Panc1 (cell line): ENCODE data around the gene TSKS. TPM values are rescaled to one million over a fixed set of nuclear protein-coding genes. Genes with fewer than 3 reads are reported as not detected.

ENCODE experiments used
- ATAC-seq: fragments of 200-7000 bp; cut with Tn5 transposase; 2 replicates; pipeline ENCODE4 v1.9.1; 2020; ENCODE audit warnings: mild to moderate bottlenecking, moderate library complexity
- BruUV-seq: library from RNA; stranded (reverse); fragments of 400-500 nt; replicated peaks from 2 replicates; lab custom pipeline; 2021; lab: Mats Ljungman, UMichigan
- CTCF ChIA-PET: fragments of 300-600 bp; sonication (Branson Sonifier 250); formaldehyde crosslinking; loops from one replicate; lab custom pipeline; 2022; ENCODE audit warnings: antibody characterized with exemption; lab: Charles Lee
- POLR2A ChIA-PET: fragments of 300-600 bp; sonication (Branson Sonifier 250); formaldehyde crosslinking; loops from one replicate; lab custom pipeline; 2022; ENCODE audit warnings: antibody characterized with exemption; lab: Charles Lee
- DNase-seq: peaks from one replicate; pipeline ENCODE4 v3.0.0-alpha.2; 2010; ENCODE audit warnings: low read depth, low spot score
- H3K27ac ChIP-seq: 2 replicates; pipeline ENCODE4 v1.5.1; 2011; ENCODE audit warnings: mild to moderate bottlenecking, low read length, inconsistent platforms
- H3K27me3 ChIP-seq: fragments of 200-500 bp; sonication (Bioruptor generic); 2 replicates; pipeline ENCODE4 v1.6.0; 2014; ENCODE audit warnings: low read length, inconsistent platforms; ENCODE audit not compliant: control insufficient read depth, insufficient read depth
- H3K36me3 ChIP-seq: fragments of 200-500 bp; sonication (Bioruptor generic); 2 replicates; pipeline ENCODE4 v1.5.1; 2014; ENCODE audit warnings: inconsistent platforms, mild to moderate bottlenecking, low read length, moderate library complexity; ENCODE audit not compliant: control insufficient read depth, insufficient read depth
- H3K4me1 ChIP-seq: 2 replicates; pipeline ENCODE4 v1.5.1; 2011; ENCODE audit warnings: inconsistent platforms, mild to moderate bottlenecking, low read length, moderate library complexity; ENCODE audit not compliant: control insufficient read depth, insufficient read depth
- H3K4me3 ChIP-seq, 2 experiments: 2 replicates each; pipeline ENCODE4 v1.5.1; 2011 to 2012; ENCODE audit warnings: low read depth in 2 of 2, low read length in 2 of 2, mild to moderate bottlenecking in 2 of 2, inconsistent platforms in 1 of 2, moderate library complexity in 1 of 2
- H3K9me3 ChIP-seq: fragments of 200-500 bp; sonication (Bioruptor generic); 2 replicates; pipeline ENCODE4 v1.5.1; 2014; ENCODE audit warnings: low read depth, mild to moderate bottlenecking, inconsistent platforms, low read length, moderate library complexity; ENCODE audit not compliant: control insufficient read depth, insufficient read depth
- POLR2AphosphoS5 ChIP-seq: IDR thresholded peaks from 2 replicates; pipeline ENCODE4 v1.6.1; 2012; ENCODE audit warnings: mild to moderate bottlenecking, low read depth, low read length, moderate library complexity
- REST ChIP-seq, 2 experiments: IDR thresholded peaks; 2 replicates each; pipeline ENCODE4 v1.6.1; 2011 to 2012; ENCODE audit warnings: low read depth in 2 of 2, control low read depth in 1 of 2, low read length in 1 of 2, mild to moderate bottlenecking in 1 of 2, moderate library complexity in 1 of 2; ENCODE audit not compliant: insufficient read depth in 1 of 2
- SIN3A ChIP-seq: IDR thresholded peaks from 2 replicates; pipeline ENCODE4 v1.6.1; 2012; ENCODE audit warnings: low read depth, mild to moderate bottlenecking, low read length, moderate library complexity, borderline replicate concordance; ENCODE audit not compliant: insufficient read depth
- TCF7L2 ChIP-seq: IDR thresholded peaks from 2 replicates; pipeline ENCODE4 v1.6.1; 2011; ENCODE audit warnings: mild to moderate bottlenecking, low read depth, low read length, inconsistent platforms
- in situ Hi-C: cut with HindIII; loops from 2 replicates; pipeline ENCODE4 v1.10.0; 2016; ENCODE audit warnings: low sequenced_read_pairs, low pct_unique_long_range_greater_than_20kb
- intact Hi-C: fragments of 100-400 bp; cut with micrococcal nuclease; formaldehyde crosslinking; loops from one replicate; pipeline ENCODE4 v1.10.0; 2022; ENCODE audit not compliant: unreplicated experiment
- total RNA-seq: library from RNA; stranded (reverse); gene quantifications from one replicate; pipeline ENCODE4 v1.2.1, GENCODE V29; 2021; ENCODE audit not compliant: unreplicated experiment
- TF ChIP-seq, protein P1 (sequence below): fragments of 450-650 bp; IDR thresholded peaks from 2 replicates; pipeline ENCODE4 v1.5.1; 2017; ENCODE audit warnings: mild to moderate bottlenecking

Gene TSKS
- total RNA-seq, 1 experiment from 2014 or later = not detected

DNA sequence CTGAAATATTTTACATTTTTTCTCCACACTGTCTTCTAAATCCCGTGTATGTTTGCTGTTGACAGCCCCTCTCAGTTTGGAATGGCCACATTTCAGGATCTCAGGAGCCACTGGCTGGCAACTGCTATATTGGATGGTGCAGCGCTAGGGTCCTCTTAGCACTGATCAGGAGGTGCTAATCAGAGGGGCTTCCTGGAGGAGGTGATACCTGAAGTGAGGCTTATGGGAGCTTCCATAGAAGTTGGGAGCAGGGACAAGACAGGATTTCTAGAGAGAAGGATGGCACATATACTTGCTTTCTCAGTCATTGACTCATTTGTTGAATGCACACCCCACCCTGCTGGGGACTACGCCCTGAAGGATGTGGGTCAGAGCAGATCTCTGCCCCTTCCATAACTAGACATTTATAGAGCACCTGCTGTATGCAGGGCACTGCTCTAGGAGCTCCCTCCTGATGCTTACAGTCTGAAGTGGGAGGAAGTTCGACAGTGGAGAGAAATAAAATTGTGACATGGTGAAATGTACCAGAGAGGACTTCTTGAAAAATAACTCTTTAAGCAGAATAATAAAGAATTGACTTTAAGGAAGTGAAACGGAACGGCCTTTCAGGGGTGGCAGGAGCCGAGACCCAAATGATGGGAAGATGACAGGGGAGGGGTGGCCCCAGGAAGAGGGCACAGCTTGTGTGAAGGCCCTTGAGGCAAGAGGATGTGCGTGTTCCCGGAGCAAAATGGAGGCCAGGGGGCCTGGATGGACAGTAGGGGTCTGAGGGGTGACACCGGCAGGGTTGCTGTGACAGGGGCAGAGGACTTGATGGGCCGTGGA is 16.8 kb upstream of the TSKS start:
- intact Hi-C loops = no loop called here
- in situ Hi-C loops = no loop called here
- ATAC-seq = no peak
- ChIA-PET POLR2A (no interaction called here), CTCF (no interaction called here)
- Histone ChIP-seq H3K36me3 (no peaks in the 10 kb centered on the region), H3K27me3 (no peaks in the 10 kb centered on the region), H3K9me3 (no peaks in the 10 kb centered on the region), H3K4me1 (no peaks in the 10 kb centered on the region), H3K4me3 (no peak overlapping the region), H3K27ac (no peak overlapping the region)
- TF ChIP-seq SIN3A (no peak), POLR2AphosphoS5 (no peak), REST (IDR thresholded peaks at IDR 0.05; ENCODE audit: insufficient read depth in 1 of 2, low read depth in 2 of 2, low read length in 1 of 2) (no peak), TCF7L2 (no peak)
- TF ChIP-seq, protein P1, sequence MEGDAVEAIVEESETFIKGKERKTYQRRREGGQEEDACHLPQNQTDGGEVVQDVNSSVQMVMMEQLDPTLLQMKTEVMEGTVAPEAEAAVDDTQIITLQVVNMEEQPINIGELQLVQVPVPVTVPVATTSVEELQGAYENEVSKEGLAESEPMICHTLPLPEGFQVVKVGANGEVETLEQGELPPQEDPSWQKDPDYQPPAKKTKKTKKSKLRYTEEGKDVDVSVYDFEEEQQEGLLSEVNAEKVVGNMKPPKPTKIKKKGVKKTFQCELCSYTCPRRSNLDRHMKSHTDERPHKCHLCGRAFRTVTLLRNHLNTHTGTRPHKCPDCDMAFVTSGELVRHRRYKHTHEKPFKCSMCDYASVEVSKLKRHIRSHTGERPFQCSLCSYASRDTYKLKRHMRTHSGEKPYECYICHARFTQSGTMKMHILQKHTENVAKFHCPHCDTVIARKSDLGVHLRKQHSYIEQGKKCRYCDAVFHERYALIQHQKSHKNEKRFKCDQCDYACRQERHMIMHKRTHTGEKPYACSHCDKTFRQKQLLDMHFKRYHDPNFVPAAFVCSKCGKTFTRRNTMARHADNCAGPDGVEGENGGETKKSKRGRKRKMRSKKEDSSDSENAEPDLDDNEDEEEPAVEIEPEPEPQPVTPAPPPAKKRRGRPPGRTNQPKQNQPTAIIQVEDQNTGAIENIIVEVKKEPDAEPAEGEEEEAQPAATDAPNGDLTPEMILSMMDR = no peak
- BruUV-seq = no TSS peak
- no peak for DNase-seq

GRCh38 chr19:49776371-49776764 is 13.3 kb upstream of the TSKS start:
- no peak overlapping the region for H3K4me3 ChIP-seq

More at GRCh38 chr19:49776371-49776764, 13.3 kb upstream of the TSKS start:
- intact Hi-C loops = no loop called here
- TF ChIP-seq TCF7L2 = no peak
- TF ChIP-seq SIN3A = no peak
- Histone ChIP-seq H3K9me3 (no peaks in the 10 kb centered on the region), H3K36me3 (no peaks in the 10 kb centered on the region), H3K27me3 (no peaks in the 10 kb centered on the region), H3K27ac (no peak overlapping the region), H3K4me1 (no peaks in the 10 kb centered on the region)
- CTCF ChIA-PET = no interaction called here
- DNase-seq (no peak), ATAC-seq (no peak)
- POLR2A ChIA-PET = no interaction called here
- in situ Hi-C loops = no loop called here
- no TSS peak for BruUV-seq
